Hepatic stellate cell (primary cell): ENCODE results near the gene IL1R2.

Experiments used
- DNase-seq: peaks from one replicate; pipeline ENCODE4 v3.0.0; 2011; ENCODE audit warnings: low spot score

The IL1R2 gene

GRCh38 chr2:102043560-102043959 lies 51.8 kb downstream of the IL1R2 start:
- no peak for DNase-seq

GRCh38 chr2:102044235-102044896 lies 52.6 kb downstream of the IL1R2 start:
- DNase-seq, result no peak

GRCh38 chr2:102044967-102045489 lies 53.3 kb downstream of the IL1R2 start:
- no peak for DNase-seq

GRCh38 chr2:102045697-102046096 lies 53.9 kb downstream of the IL1R2 start:
- DNase-seq, result no peak

GRCh38 chr2:102046135-102046986 lies 54.6 kb downstream of the IL1R2 start:
- DNase-seq, result no peak

GRCh38 chr2:102048465-102048864 lies 56.7 kb downstream of the IL1R2 start:
- no peak for DNase-seq

GRCh38 chr2:102049756-102050443 lies 58.1 kb downstream of the IL1R2 start:
- DNase-seq, result no peak

GRCh38 chr2:102050854-102051391 lies 59.2 kb downstream of the IL1R2 start:
- no peak for DNase-seq

- no peak for DNase-seq
Observed at GRCh38 chr2:102051692-102052277, 60.0 kb downstream of the IL1R2 start.

- DNase-seq, result no peak
Observed at GRCh38 chr2:102052365-102052764, 60.6 kb downstream of the IL1R2 start.

GRCh38 chr2:102053096-102053495 lies 61.3 kb downstream of the IL1R2 start:
- no peak for DNase-seq

- DNase-seq, result no peak
Observed at GRCh38 chr2:102055346-102055990, 63.7 kb downstream of the IL1R2 start.

- no peak for DNase-seq
Observed at GRCh38 chr2:102056079-102056581, 64.4 kb downstream of the IL1R2 start.

- DNase-seq, result no peak
Observed at GRCh38 chr2:102057502-102058292, 65.9 kb downstream of the IL1R2 start.

GRCh38 chr2:102058293-102058833 lies 66.6 kb downstream of the IL1R2 start:
- no peak for DNase-seq

GRCh38 chr2:102059151-102059550 lies 67.4 kb downstream of the IL1R2 start:
- no peak for DNase-seq

- DNase-seq, result no peak
Observed at GRCh38 chr2:102060047-102060446, 68.3 kb downstream of the IL1R2 start.

GRCh38 chr2:102060792-102061191 lies 69.0 kb downstream of the IL1R2 start:
- no peak for DNase-seq

GRCh38 chr2:102061286-102061699 lies 69.5 kb downstream of the IL1R2 start:
- no peak for DNase-seq
